ENCODE measurements around the gene MRPL45.

MRPL45 gene

DNA sequence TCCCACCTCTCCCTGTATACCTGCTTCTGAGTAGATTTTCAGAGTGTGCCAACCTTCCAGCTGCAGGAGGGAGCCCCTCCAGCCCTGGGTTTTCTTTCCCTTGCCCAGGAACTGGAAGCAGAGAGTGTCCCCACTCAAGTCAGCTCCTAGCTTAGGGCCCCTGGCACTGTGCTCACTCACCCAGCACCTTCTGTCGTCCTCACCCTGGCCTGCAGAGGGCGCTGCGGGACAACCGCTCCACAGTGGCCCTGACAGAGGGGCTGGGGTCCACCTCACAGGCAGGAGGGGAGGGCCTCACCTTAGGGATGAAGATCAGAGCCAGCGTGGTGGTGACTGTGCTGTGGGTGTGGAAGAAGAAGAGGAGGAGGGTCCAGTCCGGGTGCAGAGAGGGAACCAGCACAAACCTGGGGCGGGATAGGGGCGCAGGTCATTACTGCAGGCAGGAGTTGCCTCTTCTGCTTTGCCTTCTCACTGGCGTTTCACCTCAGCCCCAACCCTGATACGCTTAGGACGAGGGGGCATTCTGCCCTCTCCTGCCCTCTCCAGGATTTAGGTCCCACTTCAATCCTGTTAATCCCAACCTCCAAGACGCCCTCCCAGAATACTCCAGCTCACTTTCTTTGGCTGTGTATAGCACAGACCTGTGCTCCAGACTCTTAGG, 36.8 kb downstream of the MRPL45 start:
- Histone ChIP-seq H3K27me3 (ENCODE audit: control insufficient read depth, insufficient read depth, low read length) (no peaks in the 10 kb centered on the region), H2AFZ (no peak overlapping the region)

DNA sequence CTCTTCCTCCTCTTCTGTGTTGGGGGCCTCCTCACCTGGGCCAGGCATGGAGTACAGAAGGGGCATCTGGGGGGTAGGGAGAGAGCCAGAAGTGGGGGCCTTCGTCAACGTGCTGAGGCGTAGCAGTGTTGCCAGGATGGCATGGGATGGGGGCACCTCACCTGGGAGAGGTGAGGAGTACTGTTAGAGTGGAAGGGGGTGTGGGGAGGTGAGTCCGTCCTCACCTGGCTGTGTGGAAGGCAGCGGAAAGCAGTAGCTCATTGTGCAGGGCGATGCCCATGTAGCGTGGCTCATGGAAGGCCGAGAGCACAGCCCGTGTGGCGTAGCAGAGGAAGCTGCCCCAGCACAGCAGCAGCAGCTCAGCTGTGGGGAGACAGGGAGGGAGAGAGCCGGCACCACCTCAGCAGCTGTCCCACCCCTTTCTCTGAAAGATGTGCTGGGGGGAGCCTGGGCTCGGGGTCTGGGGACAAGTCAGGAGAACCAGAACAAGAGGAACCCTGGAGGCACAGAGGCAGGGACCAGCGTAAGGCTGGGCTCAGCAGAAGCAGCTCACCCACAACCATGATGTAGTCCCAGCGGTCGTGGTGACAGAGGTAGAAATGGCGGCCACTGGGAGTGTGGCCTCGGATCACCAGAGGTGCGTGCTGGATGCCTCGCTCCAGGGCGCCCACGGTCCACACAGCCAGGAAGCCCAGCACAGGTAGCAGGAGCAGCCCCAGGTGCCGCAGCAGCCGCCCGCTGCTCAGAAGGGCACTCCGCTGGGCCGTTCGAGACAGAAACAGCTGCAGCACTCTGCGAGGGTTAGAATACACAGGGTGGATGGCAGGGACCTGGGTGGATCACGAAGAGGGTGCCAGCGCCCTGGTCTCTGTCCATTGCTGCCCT, 37.8 kb downstream of the MRPL45 start:
- Histone ChIP-seq H3K27ac (no peak overlapping the region), H3K79me2 (no peaks in the 10 kb centered on the region), H3K9me3 (ENCODE audit: control insufficient read depth, low read length) (no peaks in the 10 kb centered on the region), H2AFZ (no peak overlapping the region), H3K27me3 (ENCODE audit: control insufficient read depth, insufficient read depth, low read length) (no peaks in the 10 kb centered on the region), H3K4me2 (ENCODE audit: low read length) (no peak overlapping the region), H3K4me3 (ENCODE audit: low read depth, low read length) (no peak overlapping the region), H3K4me1 (no peaks in the 10 kb centered on the region), H3K36me3 (ENCODE audit: control insufficient read depth, insufficient read depth, low read length) (no peaks in the 10 kb centered on the region), H3K9ac (no peak overlapping the region)
- TF ChIP-seq, protein P1, sequence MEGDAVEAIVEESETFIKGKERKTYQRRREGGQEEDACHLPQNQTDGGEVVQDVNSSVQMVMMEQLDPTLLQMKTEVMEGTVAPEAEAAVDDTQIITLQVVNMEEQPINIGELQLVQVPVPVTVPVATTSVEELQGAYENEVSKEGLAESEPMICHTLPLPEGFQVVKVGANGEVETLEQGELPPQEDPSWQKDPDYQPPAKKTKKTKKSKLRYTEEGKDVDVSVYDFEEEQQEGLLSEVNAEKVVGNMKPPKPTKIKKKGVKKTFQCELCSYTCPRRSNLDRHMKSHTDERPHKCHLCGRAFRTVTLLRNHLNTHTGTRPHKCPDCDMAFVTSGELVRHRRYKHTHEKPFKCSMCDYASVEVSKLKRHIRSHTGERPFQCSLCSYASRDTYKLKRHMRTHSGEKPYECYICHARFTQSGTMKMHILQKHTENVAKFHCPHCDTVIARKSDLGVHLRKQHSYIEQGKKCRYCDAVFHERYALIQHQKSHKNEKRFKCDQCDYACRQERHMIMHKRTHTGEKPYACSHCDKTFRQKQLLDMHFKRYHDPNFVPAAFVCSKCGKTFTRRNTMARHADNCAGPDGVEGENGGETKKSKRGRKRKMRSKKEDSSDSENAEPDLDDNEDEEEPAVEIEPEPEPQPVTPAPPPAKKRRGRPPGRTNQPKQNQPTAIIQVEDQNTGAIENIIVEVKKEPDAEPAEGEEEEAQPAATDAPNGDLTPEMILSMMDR (IDR thresholded peaks at IDR 0.05) = no peak

More for the DNA sequence above, 36.8 kb downstream of the MRPL45 start:
- Histone ChIP-seq H3K36me3 (ENCODE audit: control insufficient read depth, insufficient read depth, low read length) (no peaks in the 10 kb centered on the region), H3K4me3 (ENCODE audit: low read depth, low read length) (no peak overlapping the region), H3K4me2 (ENCODE audit: low read length) (no peak overlapping the region), H3K4me1 (peaks cover 4% of the 10 kb centered on the region), H3K9ac (no peak overlapping the region), H3K79me2 (no peaks in the 10 kb centered on the region), H3K27ac (no peak overlapping the region), H3K9me3 (ENCODE audit: control insufficient read depth, low read length) (no peaks in the 10 kb centered on the region)
- TF ChIP-seq, protein P1 (IDR thresholded peaks at IDR 0.05) = peak; percentile 49

DNA sequence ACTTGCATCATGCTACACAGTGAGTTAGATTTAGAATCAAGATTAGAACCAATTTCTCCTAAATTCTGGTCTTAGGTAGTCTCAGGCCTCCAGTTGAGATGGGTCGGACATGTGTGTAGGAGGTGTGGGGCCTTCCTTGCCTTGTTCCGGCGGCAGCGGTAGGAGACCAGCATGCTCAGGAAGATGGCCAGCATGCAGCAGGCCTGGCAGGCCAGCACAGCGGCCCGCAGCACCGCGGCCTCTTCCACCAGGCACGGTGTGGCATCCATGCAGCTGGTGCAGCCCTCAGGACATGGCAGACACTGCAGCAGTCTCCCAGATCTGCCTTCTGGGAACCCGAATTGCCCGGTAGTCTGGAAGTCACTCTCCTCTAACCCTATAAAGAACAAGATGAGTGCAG, 39.9 kb downstream of the MRPL45 start:
- no peaks in the 10 kb centered on the region for H3K36me3 ChIP-seq (ENCODE audit: control insufficient read depth, insufficient read depth, low read length)
- H2AFZ ChIP-seq = no peak overlapping the region
- H3K9me3 ChIP-seq (ENCODE audit: control insufficient read depth, low read length) = no peaks in the 10 kb centered on the region
- TF ChIP-seq, protein P1 (IDR thresholded peaks at IDR 0.05) = no peak
- H3K4me3 ChIP-seq (ENCODE audit: low read depth, low read length) = no peak overlapping the region
- H3K4me2 ChIP-seq (ENCODE audit: low read length) = no peak overlapping the region
- no peaks in the 10 kb centered on the region for H3K79me2 ChIP-seq
- no peaks in the 10 kb centered on the region for H3K27me3 ChIP-seq (ENCODE audit: control insufficient read depth, insufficient read depth, low read length)
- H3K4me1 ChIP-seq = peaks cover 8% of the 10 kb centered on the region
- no peak overlapping the region for H3K27ac ChIP-seq
- no peak overlapping the region for H3K9ac ChIP-seq

DNA sequence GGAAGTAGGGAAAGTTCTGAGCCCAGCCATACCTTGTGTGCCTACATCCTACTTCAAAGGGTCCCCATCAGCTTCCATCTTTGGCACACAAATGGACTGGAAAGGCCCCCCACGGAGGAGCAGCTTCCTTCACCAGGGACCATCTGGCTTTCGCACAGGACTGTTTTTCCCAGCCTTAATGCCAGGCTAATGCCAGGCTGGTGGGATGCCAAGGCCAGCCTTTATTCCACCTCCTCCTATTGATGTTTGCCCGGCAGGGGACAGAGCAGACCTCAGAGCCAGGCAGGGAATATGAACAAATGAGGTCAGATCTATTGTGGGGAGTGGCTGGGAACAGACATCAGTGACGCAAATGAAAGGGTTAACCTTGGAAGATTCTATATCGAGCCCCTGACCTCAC, 41.1 kb downstream of the MRPL45 start:
- no peak overlapping the region for H3K4me2 ChIP-seq (ENCODE audit: low read length)
- no peaks in the 10 kb centered on the region for H3K79me2 ChIP-seq
- no peak overlapping the region for H3K4me3 ChIP-seq (ENCODE audit: low read depth, low read length)
- no peaks in the 10 kb centered on the region for H3K9me3 ChIP-seq (ENCODE audit: control insufficient read depth, low read length)
- TF ChIP-seq, protein P1 (IDR thresholded peaks at IDR 0.05) = no peak
- no peaks in the 10 kb centered on the region for H3K27me3 ChIP-seq (ENCODE audit: control insufficient read depth, insufficient read depth, low read length)
- no peak overlapping the region for H3K27ac ChIP-seq
- H3K9ac ChIP-seq = no peak overlapping the region
- H2AFZ ChIP-seq = no peak overlapping the region
- no peaks in the 10 kb centered on the region for H3K36me3 ChIP-seq (ENCODE audit: control insufficient read depth, insufficient read depth, low read length)
- H3K4me1 ChIP-seq = peaks cover 8% of the 10 kb centered on the region

Data from parathyroid adenoma (tissue), 2 donors.